Measurements from ENCODE around the gene PSMG3.
"Not testable (repeated sequence)": the region's sequence is repeated elsewhere in the genome, so short reads cannot be mapped to it uniquely, and the experiment has no call there.

The PSMG3 gene

DNA sequence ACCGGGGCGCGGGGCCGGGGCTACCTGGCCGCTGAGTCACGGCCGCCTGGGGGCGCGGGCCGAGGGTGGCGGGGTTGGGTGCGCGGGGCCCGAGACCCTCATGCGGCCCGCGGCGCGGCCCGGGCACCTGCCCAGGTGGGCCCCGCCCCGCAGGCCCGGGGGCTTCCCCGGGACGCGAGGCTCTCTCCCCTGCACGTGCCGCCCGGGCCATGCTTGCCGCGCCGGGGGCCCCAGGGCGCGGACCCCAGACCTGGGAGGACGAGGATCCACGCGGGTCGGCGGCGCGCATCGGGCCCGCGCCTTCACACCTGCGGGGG lies 38.9 kb downstream of the PSMG3 start:
- peaks cover 23% of the 10 kb centered on the region for H3K36me3 ChIP-seq
- H3K27ac ChIP-seq: peak overlapping the region; percentile 92
- peak overlapping the region; percentile 94 for H3K4me3 ChIP-seq
- H3K4me1 ChIP-seq: peaks cover 80% of the 10 kb centered on the region
- H3K4me2 ChIP-seq: peak overlapping the region; percentile 97
- peak overlapping the region; percentile 91 for H3K9ac ChIP-seq
- TF ChIP-seq Cebpa-rat (IDR thresholded peaks at IDR 0.05): no peak
- no peaks in the 10 kb centered on the region for H3K9me3 ChIP-seq
- H4K20me1 ChIP-seq: peaks cover 48% of the 10 kb centered on the region
- H3K27me3 ChIP-seq: no peaks in the 10 kb centered on the region

DNA sequence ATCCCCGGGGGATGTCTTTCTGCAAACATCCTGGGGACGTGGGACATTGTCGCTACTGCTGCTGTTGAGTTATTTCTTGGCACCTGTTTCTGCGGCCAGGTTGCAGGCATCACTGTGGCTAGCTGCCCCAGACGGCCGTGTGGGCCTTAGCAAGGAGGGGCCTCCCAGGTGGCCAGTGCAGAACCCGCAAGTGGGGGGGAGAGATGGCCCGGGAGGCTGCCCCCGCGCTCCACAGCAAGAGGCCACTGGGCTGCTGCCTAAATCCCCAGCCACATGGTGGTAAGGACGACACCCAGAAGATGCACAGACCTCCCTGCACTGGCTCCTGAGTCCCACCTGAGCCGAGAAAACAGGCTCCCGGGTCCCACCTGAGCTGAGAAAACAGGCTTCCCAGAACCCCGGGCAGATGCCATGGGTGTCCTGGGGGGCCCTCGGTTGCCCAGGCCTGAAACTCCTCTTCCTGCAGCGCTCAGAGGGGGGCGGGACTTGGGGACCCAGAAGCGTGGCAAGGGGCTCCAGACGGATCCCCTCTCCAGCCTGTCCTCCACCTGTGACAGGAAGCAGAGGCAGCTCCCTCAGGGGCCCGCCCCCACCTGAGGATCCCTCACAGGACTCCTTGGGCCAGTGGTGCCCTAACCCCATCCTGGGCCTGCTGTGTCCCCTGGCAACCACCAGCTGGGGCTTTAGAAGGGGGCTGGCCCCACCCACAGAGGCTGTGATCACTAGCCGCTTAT lies 40.3 kb downstream of the PSMG3 start:
- Histone ChIP-seq H3K4me3 (no peak overlapping the region), H4K20me1 (peaks cover 35% of the 10 kb centered on the region), H3K36me3 (peaks cover 10% of the 10 kb centered on the region), H3K4me2 (peak overlapping the region; percentile 73), H3K27me3 (no peaks in the 10 kb centered on the region), H3K27ac (peak overlapping the region; percentile 63), H3K9me3 (no peaks in the 10 kb centered on the region), H3K4me1 (peaks cover 80% of the 10 kb centered on the region), H3K9ac (peak overlapping the region; percentile 29; the same call in 1 of the 2 replicates)
- TF ChIP-seq Cebpa-rat (IDR thresholded peaks at IDR 0.05): no peak

DNA sequence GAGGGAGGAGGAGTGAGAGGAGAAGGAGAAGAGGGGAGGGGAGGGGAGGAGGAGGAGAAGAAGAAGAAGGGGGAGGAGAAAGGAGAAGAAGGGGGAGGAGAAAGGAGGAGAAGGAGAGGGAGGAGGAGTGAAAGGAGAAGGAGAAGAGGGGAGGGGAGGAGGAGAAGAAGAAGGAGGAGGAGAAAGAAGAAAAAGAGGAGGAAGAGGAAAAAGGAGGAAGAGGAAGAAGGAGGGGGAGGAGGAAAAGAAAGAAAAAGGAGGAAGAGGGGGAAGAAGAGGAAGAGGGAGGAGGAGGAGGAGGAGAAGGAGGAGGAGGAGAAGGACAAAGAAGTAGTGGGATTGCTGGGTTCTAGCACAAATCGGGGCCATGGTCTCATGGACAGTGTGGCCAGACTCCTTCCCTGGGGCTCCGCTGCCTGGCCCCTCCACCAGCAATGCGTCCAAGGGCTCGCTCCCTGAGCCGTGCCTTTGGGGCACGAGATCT lies 43.5 kb downstream of the PSMG3 start:
- peaks cover 74% of the 10 kb centered on the region for H3K4me1 ChIP-seq
- peak overlapping the region; percentile 48 for H3K4me2 ChIP-seq
- no peak overlapping the region for H3K4me3 ChIP-seq

DNA sequence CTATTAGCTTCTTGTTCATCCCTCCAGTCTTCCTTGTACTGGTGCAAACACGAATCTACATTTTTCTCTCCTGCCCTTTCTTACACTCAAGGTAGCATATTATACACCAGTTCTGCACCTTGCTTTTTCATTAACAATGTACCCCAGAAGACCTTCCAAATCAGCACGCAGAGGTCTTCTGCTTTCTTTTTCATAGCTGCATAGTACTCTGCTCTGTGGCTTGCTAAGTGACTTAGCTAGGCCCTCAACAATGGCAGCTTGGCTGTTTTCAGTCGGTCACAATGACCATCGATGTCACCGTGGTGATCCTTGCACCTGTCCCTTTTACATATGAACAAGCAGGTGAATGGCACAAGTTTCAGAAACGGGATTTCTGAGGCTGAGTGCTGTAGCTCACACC lies 44.4 kb downstream of the PSMG3 start:
- Histone ChIP-seq H3K27ac (no peak overlapping the region), H3K9me3 (0 out of 2 replicates have a peak, but pooled peaks cover 5% of the 10 kb centered on the region), H3K4me3 (no peak overlapping the region), H3K27me3 (no peaks in the 10 kb centered on the region), H3K36me3 (peaks cover 5% of the 10 kb centered on the region; the same call in 1 of the 2 replicates), H3K4me2 (peak overlapping the region; percentile 32), H3K4me1 (peaks cover 74% of the 10 kb centered on the region), H4K20me1 (no peaks in the 10 kb centered on the region), H3K9ac (no peak overlapping the region)
- no peak for TF ChIP-seq Cebpa-rat (IDR thresholded peaks at IDR 0.05)

More for the DNA sequence above, 43.5 kb downstream of the PSMG3 start:
- peak overlapping the region; percentile 13; the same call in 1 of the 2 replicates for H3K27ac ChIP-seq
- TF ChIP-seq Cebpa-rat (IDR thresholded peaks at IDR 0.05): no peak
- no peaks in the 10 kb centered on the region for H3K36me3 ChIP-seq
- no peaks in the 10 kb centered on the region for H3K27me3 ChIP-seq
- peaks cover 2% of the 10 kb centered on the region for H4K20me1 ChIP-seq
- H3K9ac ChIP-seq: no peak overlapping the region; the same call in 1 of the 2 replicates
- no peaks in the 10 kb centered on the region for H3K9me3 ChIP-seq

GRCh38 chr7:1523844-1524243 lies 46.0 kb downstream of the PSMG3 start:
- Histone ChIP-seq H3K4me2 (no peak overlapping the region), H3K27me3 (no peaks in the 10 kb centered on the region), H3K4me3 (no peak overlapping the region), H3K27ac (no peak overlapping the region), H3K4me1 (peaks cover 58% of the 10 kb centered on the region), H3K9ac (no peak overlapping the region), H3K9me3 (peaks cover 19% of the 10 kb centered on the region), H4K20me1 (no peaks in the 10 kb centered on the region), H3K36me3 (peaks cover 19% of the 10 kb centered on the region; the same call in 1 of the 2 replicates)
- no peak for TF ChIP-seq Cebpa-rat (IDR thresholded peaks at IDR 0.05)

DNA sequence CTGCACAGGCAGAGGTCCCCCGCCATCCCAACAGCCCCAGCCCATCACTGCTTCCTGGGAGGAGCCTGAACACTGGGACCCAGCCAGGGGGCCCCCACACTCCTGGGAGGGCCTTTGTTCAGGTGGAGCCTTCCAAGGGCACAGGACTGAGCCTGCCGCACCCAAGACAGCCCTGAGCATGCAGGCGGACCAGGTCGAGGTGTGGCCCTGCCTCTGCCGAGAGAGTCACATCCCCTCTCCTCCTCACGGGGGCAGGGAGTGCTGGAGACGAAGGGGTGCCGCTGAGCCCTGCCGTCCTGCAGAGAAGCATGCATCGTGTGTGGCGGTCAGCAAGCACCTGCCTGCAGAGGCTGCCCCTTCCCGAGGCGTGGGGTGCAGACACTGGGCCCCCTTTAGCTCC lies 46.6 kb downstream of the PSMG3 start:
- Histone ChIP-seq H3K4me3 (no peak overlapping the region), H4K20me1 (no peaks in the 10 kb centered on the region), H3K4me1 (peaks cover 53% of the 10 kb centered on the region), H3K9ac (0 out of 2 replicates have a peak overlapping the region, but pooled peaks have one; percentile 29), H3K36me3 (peaks cover 22% of the 10 kb centered on the region; the same call in 1 of the 2 replicates), H3K9me3 (peaks cover 25% of the 10 kb centered on the region), H3K4me2 (peak overlapping the region; percentile 57), H3K27me3 (no peaks in the 10 kb centered on the region), H3K27ac (no peak overlapping the region)
- TF ChIP-seq Cebpa-rat (IDR thresholded peaks at IDR 0.05): no peak

- no peak for TF ChIP-seq Cebpa-rat (IDR thresholded peaks at IDR 0.05)
- no peak overlapping the region for H3K27ac ChIP-seq
- peaks cover 22% of the 10 kb centered on the region; the same call in 1 of the 2 replicates for H3K36me3 ChIP-seq
- H3K4me1 ChIP-seq: peaks cover 45% of the 10 kb centered on the region
- peaks cover 29% of the 10 kb centered on the region for H3K9me3 ChIP-seq
- H3K4me3 ChIP-seq: no peak overlapping the region
- H3K9ac ChIP-seq: no peak overlapping the region
- H3K4me2 ChIP-seq: no peak overlapping the region
- H3K27me3 ChIP-seq: no peaks in the 10 kb centered on the region
- H4K20me1 ChIP-seq: no peaks in the 10 kb centered on the region
Observed at GRCh38 chr7:1521456-1521855, 48.4 kb downstream of the PSMG3 start.

DNA sequence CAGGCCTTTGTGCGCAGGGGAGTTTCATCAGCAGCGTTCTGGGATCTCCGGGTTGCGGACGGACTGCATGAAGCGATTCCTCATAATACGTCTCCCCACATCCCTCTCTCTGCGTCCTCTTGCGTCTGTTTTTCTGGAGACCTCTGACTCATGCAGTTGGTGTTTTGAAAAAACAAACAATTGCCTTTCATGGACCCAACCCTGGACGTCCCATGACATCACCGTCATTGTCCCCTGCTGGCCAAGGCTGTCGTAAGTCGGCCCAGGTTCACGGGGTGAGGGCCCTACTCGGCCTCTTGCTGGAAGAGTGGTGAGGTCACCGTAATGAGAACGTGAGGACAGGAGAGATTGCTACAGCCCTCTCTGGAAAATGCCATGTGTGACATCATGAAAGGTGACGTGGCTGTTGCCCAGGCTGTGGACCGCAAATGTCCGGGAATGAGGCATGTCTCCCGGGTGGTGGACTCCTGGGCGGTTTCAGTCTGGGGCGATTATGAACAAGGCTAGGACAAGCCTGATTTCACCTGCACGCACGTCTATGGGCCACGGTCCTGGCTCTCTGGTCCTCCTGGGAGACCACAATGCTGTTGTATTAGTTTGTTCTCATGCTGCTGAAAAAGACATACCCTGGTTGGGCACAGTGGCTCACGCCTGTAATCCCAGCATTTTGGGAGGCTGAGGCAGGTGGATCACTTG lies 49.1 kb downstream of the PSMG3 start:
- H4K20me1 ChIP-seq: no peaks in the 10 kb centered on the region
- no peak overlapping the region for H3K9ac ChIP-seq
- peaks cover 22% of the 10 kb centered on the region; the same call in 1 of the 2 replicates for H3K36me3 ChIP-seq
- H3K4me2 ChIP-seq: no peak overlapping the region
- no peak overlapping the region for H3K4me3 ChIP-seq
- TF ChIP-seq Cebpa-rat (IDR thresholded peaks at IDR 0.05): no peak
- H3K27ac ChIP-seq: no peak overlapping the region
- peaks cover 48% of the 10 kb centered on the region for H3K4me1 ChIP-seq
- H3K9me3 ChIP-seq: peaks cover 29% of the 10 kb centered on the region
- H3K27me3 ChIP-seq: no peaks in the 10 kb centered on the region

GRCh38 chr7:1519322-1519922 lies 50.4 kb downstream of the PSMG3 start:
- not testable (repeated sequence) for H3K4me2 ChIP-seq, H4K20me1 ChIP-seq, H3K27ac ChIP-seq, H3K4me3 ChIP-seq, H3K27me3 ChIP-seq, H3K9ac ChIP-seq
- peaks cover 29% of the 10 kb centered on the region for H3K9me3 ChIP-seq
- H3K4me1 ChIP-seq: peaks cover 48% of the 10 kb centered on the region
- peaks cover 22% of the 10 kb centered on the region; the same call in 1 of the 2 replicates for H3K36me3 ChIP-seq

All from BLaER1 (cell line).